ENCODE measurements around the gene PPFIA1. TPM values are rescaled to one million over a fixed set of nuclear protein-coding genes. Genes with fewer than 3 reads are reported as not detected.

PPFIA1 gene
- total and polyA plus RNA-seq, 4 donors = 19.0 to 74.7 (median 49.0) TPM

GRCh38 chr11:70358753-70359152, 88.3 kb downstream of the PPFIA1 start:
- peak overlapping the region in 1 of 2 donors; percentile 12 for H3K27ac ChIP-seq (ENCODE audit: low read depth in 1 of 2, low read length in 2 of 2)
- ATAC-seq (ENCODE audit: low FRiP score) (no peak), DNase-seq (no peak)
- H3K27me3 ChIP-seq (ENCODE audit: control insufficient read depth in 1 of 2, insufficient read depth in 2 of 2, low read length in 1 of 2) = no peaks in the 10 kb centered on the region
- no peak overlapping the region for H3K4me3 ChIP-seq (ENCODE audit: low read length in 2 of 2)
- 87 to 89% methylated on average over 11 of the region's 11 CpGs for WGBS, 2 donors
- peaks cover 4% of the 10 kb centered on the region in 2 donors for H3K36me3 ChIP-seq (ENCODE audit: control insufficient read depth in 1 of 2, insufficient read depth in 2 of 2, low read length in 1 of 2)
- H3K4me1 ChIP-seq (ENCODE audit: control insufficient read depth in 1 of 2, insufficient read depth in 2 of 2, low read length in 2 of 2) = peaks cover 0 to 1% of the 10 kb centered on the region in 2 donors
- H3K9me3 ChIP-seq (ENCODE audit: control insufficient read depth, low read length) = no peaks in the 10 kb centered on the region
- intact Hi-C loops (cut with DNase I) = no loop called here

GRCh38 chr11:70359451-70360205, 89.1 kb downstream of the PPFIA1 start:
- H3K4me1 ChIP-seq (ENCODE audit: control insufficient read depth in 1 of 2, insufficient read depth in 2 of 2, low read length in 2 of 2) = peaks cover 0 to 4% of the 10 kb centered on the region in 2 donors
- H3K9me3 ChIP-seq (ENCODE audit: control insufficient read depth, low read length) = no peaks in the 10 kb centered on the region
- intact Hi-C loops (cut with DNase I) = loop anchor here (5.0 kb wide), 1 partner anchor 38 kb away; the partner anchor contains the start of gene CTTN (in 2 of the 2)
- no peak for DNase-seq
- H3K27ac ChIP-seq (ENCODE audit: low read depth in 1 of 2, low read length in 2 of 2) = no peak overlapping the region
- WGBS, 2 donors = 92 to 93% methylated on average over 8 of the region's 8 CpGs
- ATAC-seq (ENCODE audit: low FRiP score) = no peak
- no peaks in the 10 kb centered on the region for H3K27me3 ChIP-seq (ENCODE audit: control insufficient read depth in 1 of 2, insufficient read depth in 2 of 2, low read length in 1 of 2)
- no peak overlapping the region for H3K4me3 ChIP-seq (ENCODE audit: low read length in 2 of 2)
- H3K36me3 ChIP-seq (ENCODE audit: control insufficient read depth in 1 of 2, insufficient read depth in 2 of 2, low read length in 1 of 2) = peaks cover 0 to 4% of the 10 kb centered on the region in 2 donors

GRCh38 chr11:70360211-70360610, 89.7 kb downstream of the PPFIA1 start:
- peaks cover 0 to 5% of the 10 kb centered on the region in 2 donors for H3K4me1 ChIP-seq (ENCODE audit: control insufficient read depth in 1 of 2, insufficient read depth in 2 of 2, low read length in 2 of 2)
- no peak overlapping the region for H3K27ac ChIP-seq (ENCODE audit: low read depth in 1 of 2, low read length in 2 of 2)
- H3K4me3 ChIP-seq (ENCODE audit: low read length in 2 of 2) = no peak overlapping the region
- ATAC-seq (ENCODE audit: low FRiP score) = no peak
- H3K36me3 ChIP-seq (ENCODE audit: control insufficient read depth in 1 of 2, insufficient read depth in 2 of 2, low read length in 1 of 2) = peaks cover 0 to 3% of the 10 kb centered on the region in 2 donors
- H3K27me3 ChIP-seq (ENCODE audit: control insufficient read depth in 1 of 2, insufficient read depth in 2 of 2, low read length in 1 of 2) = no peaks in the 10 kb centered on the region
- H3K9me3 ChIP-seq (ENCODE audit: control insufficient read depth, low read length) = no peaks in the 10 kb centered on the region
- intact Hi-C loops (cut with DNase I) = loop anchor here (5.0 kb wide), 1 partner anchor 37 kb away; the partner anchor contains the start of gene CTTN (in 2 of the 2)
- DNase-seq = no peak
- WGBS, 2 donors = 39 to 41% methylated on average over 6 of the region's 6 CpGs

GRCh38 chr11:70364178-70364577, 93.7 kb downstream of the PPFIA1 start:
- H3K27ac ChIP-seq (ENCODE audit: low read depth in 1 of 2, low read length in 2 of 2) = no peak overlapping the region
- DNase-seq = peak in 1 of 2 donors; percentile 40
- 0 to 6% methylated on average over 2 of the region's 2 CpGs for WGBS, 2 donors
- H3K27me3 ChIP-seq (ENCODE audit: control insufficient read depth in 1 of 2, insufficient read depth in 2 of 2, low read length in 1 of 2) = no peaks in the 10 kb centered on the region
- H3K36me3 ChIP-seq (ENCODE audit: control insufficient read depth in 1 of 2, insufficient read depth in 2 of 2, low read length in 1 of 2) = peaks cover 0 to 2% of the 10 kb centered on the region in 2 donors
- no peak overlapping the region for H3K4me3 ChIP-seq (ENCODE audit: low read length in 2 of 2)
- H3K4me1 ChIP-seq (ENCODE audit: control insufficient read depth in 1 of 2, insufficient read depth in 2 of 2, low read length in 2 of 2) = peaks cover 0 to 5% of the 10 kb centered on the region in 2 donors
- intact Hi-C loops (cut with DNase I) = loop anchor here (5.0 kb wide), 1 partner anchor 33 kb away; the partner anchor contains the start of gene CTTN (in 2 of the 2)
- peak; percentile 61 for ATAC-seq (ENCODE audit: low FRiP score)
- no peaks in the 10 kb centered on the region for H3K9me3 ChIP-seq (ENCODE audit: control insufficient read depth, low read length)

GRCh38 chr11:70364745-70365543, 94.5 kb downstream of the PPFIA1 start:
- intact Hi-C loops (cut with DNase I) = loop anchor here (5.0 kb wide), 1 partner anchor 32 kb away; the partner anchor contains the start of gene CTTN (in 2 of the 2)
- H3K9me3 ChIP-seq (ENCODE audit: control insufficient read depth, low read length) = no peaks in the 10 kb centered on the region
- H3K4me3 ChIP-seq (ENCODE audit: low read length in 2 of 2) = no peak overlapping the region
- H3K4me1 ChIP-seq (ENCODE audit: control insufficient read depth in 1 of 2, insufficient read depth in 2 of 2, low read length in 2 of 2) = peaks cover 0 to 5% of the 10 kb centered on the region in 2 donors
- DNase-seq = peak in 1 of 2 donors; percentile 55
- H3K36me3 ChIP-seq (ENCODE audit: control insufficient read depth in 1 of 2, insufficient read depth in 2 of 2, low read length in 1 of 2) = peaks cover 0 to 2% of the 10 kb centered on the region in 2 donors
- ATAC-seq (ENCODE audit: low FRiP score) = no peak
- 43 to 48% methylated on average over 25 of the region's 25 CpGs for WGBS, 2 donors
- no peaks in the 10 kb centered on the region for H3K27me3 ChIP-seq (ENCODE audit: control insufficient read depth in 1 of 2, insufficient read depth in 2 of 2, low read length in 1 of 2)
- peak overlapping the region in 1 of 2 donors; percentile 92 for H3K27ac ChIP-seq (ENCODE audit: low read depth in 1 of 2, low read length in 2 of 2)

- Histone ChIP-seq H3K27me3 (ENCODE audit: control insufficient read depth in 1 of 2, insufficient read depth in 2 of 2, low read length in 1 of 2) (no peaks in the 10 kb centered on the region), H3K4me1 (ENCODE audit: control insufficient read depth in 1 of 2, insufficient read depth in 2 of 2, low read length in 2 of 2) (peaks cover 0 to 5% of the 10 kb centered on the region in 2 donors), H3K4me3 (ENCODE audit: low read length in 2 of 2) (no peak overlapping the region), H3K27ac (ENCODE audit: low read depth in 1 of 2, low read length in 2 of 2) (no peak overlapping the region), H3K9me3 (ENCODE audit: control insufficient read depth, low read length) (no peaks in the 10 kb centered on the region), H3K36me3 (ENCODE audit: control insufficient read depth in 1 of 2, insufficient read depth in 2 of 2, low read length in 1 of 2) (peaks cover 0 to 2% of the 10 kb centered on the region in 2 donors)
- DNase-seq = peak in 1 of 2 donors; percentile 2
- 36 to 45% methylated on average over 3 of the region's 3 CpGs for WGBS, 2 donors
- no peak for ATAC-seq (ENCODE audit: low FRiP score)
- intact Hi-C loops (cut with DNase I) = no loop called here
Observed at GRCh38 chr11:70365544-70365927, 95.0 kb downstream of the PPFIA1 start.

GRCh38 chr11:70367071-70367470, 96.6 kb downstream of the PPFIA1 start:
- Histone ChIP-seq H3K4me3 (ENCODE audit: low read length in 2 of 2) (no peak overlapping the region), H3K4me1 (ENCODE audit: control insufficient read depth in 1 of 2, insufficient read depth in 2 of 2, low read length in 2 of 2) (peaks cover 0 to 5% of the 10 kb centered on the region in 2 donors), H3K9me3 (ENCODE audit: control insufficient read depth, low read length) (no peaks in the 10 kb centered on the region), H3K27me3 (ENCODE audit: control insufficient read depth in 1 of 2, insufficient read depth in 2 of 2, low read length in 1 of 2) (no peaks in the 10 kb centered on the region), H3K27ac (ENCODE audit: low read depth in 1 of 2, low read length in 2 of 2) (no peak overlapping the region), H3K36me3 (ENCODE audit: control insufficient read depth in 1 of 2, insufficient read depth in 2 of 2, low read length in 1 of 2) (peaks cover 0 to under 1% of the 10 kb centered on the region in 2 donors)
- no peak for DNase-seq
- intact Hi-C loops (cut with DNase I) = no loop called here
- WGBS, 2 donors = 84 to 86% methylated on average over 8 of the region's 8 CpGs
- ATAC-seq (ENCODE audit: low FRiP score) = no peak

GRCh38 chr11:70368961-70369360, 98.5 kb downstream of the PPFIA1 start:
- DNase-seq (peak in 1 of 2 donors; percentile 12), ATAC-seq (ENCODE audit: low FRiP score) (no peak)
- no peaks in the 10 kb centered on the region for H3K9me3 ChIP-seq (ENCODE audit: control insufficient read depth, low read length)
- intact Hi-C loops (cut with DNase I) = no loop called here
- H3K4me1 ChIP-seq (ENCODE audit: control insufficient read depth in 1 of 2, insufficient read depth in 2 of 2, low read length in 2 of 2) = peaks cover 0 to 4% of the 10 kb centered on the region in 2 donors
- 88 to 96% methylated on average over 2 of the region's 2 CpGs for WGBS, 2 donors
- no peaks in the 10 kb centered on the region for H3K27me3 ChIP-seq (ENCODE audit: control insufficient read depth in 1 of 2, insufficient read depth in 2 of 2, low read length in 1 of 2)
- no peak overlapping the region for H3K4me3 ChIP-seq (ENCODE audit: low read length in 2 of 2)
- H3K27ac ChIP-seq (ENCODE audit: low read depth in 1 of 2, low read length in 2 of 2) = no peak overlapping the region
- peaks cover 3 to 4% of the 10 kb centered on the region in 2 donors for H3K36me3 ChIP-seq (ENCODE audit: control insufficient read depth in 1 of 2, insufficient read depth in 2 of 2, low read length in 1 of 2)

Data from aorta (tissue), 5 donors.